Uterus (tissue), 2 donors: ENCODE results near the gene FATE1.

Experiments
- POLR2A ChIP-seq, 2 donors: fragments of 450-650 bp; IDR thresholded peaks; one replicate each; pipeline ENCODE4 v1.6.1; 2016; ENCODE audit warnings: antibody characterized with exemption in 2 of 2, mild to moderate bottlenecking in 1 of 2, moderate library complexity in 1 of 2
- TF ChIP-seq, protein P1 (sequence below), 4 experiments: fragments of 200-600 bp in 2 of 4; fragments of 450-650 bp in 2 of 4; sonication (generic) in 2 of 4; IDR thresholded peaks; one replicate each; pipeline ENCODE4 v1.5.1; 2016 to 2019; ENCODE audit warnings: antibody characterized with exemption in 4 of 4, mild to moderate bottlenecking in 2 of 4, moderate library complexity in 1 of 4

DNA sequence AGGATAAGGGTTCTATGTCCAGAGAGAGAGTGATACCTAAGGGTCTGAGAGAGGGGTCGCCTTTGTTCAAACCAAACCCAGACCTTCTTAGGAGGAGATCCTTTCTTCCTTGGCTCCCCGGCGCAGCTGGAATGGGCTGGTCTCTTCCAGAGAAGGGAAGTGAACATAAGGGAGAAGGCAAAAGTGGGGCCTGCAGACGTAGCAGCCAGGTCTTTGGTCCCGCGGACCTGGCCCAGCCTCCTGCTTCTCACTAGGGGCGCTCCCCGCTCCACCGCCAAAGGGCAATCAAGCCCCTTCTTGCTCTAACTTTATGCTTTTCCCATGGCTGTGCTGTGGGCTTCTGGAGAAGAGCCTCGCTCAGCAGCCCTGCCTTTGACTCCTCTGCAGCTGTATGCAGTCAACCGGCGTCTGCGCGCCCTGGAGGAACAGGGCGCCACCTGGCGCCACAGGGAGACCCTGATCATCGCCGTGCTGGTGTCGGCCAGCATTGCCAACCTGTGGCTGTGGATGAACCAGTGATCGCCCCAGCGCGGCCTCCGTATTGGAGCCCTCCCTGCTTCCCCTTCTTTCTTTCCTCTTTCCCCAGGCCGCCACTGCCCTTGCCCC is 6.5 kb downstream of the FATE1 start:
- TF ChIP-seq, protein P1, sequence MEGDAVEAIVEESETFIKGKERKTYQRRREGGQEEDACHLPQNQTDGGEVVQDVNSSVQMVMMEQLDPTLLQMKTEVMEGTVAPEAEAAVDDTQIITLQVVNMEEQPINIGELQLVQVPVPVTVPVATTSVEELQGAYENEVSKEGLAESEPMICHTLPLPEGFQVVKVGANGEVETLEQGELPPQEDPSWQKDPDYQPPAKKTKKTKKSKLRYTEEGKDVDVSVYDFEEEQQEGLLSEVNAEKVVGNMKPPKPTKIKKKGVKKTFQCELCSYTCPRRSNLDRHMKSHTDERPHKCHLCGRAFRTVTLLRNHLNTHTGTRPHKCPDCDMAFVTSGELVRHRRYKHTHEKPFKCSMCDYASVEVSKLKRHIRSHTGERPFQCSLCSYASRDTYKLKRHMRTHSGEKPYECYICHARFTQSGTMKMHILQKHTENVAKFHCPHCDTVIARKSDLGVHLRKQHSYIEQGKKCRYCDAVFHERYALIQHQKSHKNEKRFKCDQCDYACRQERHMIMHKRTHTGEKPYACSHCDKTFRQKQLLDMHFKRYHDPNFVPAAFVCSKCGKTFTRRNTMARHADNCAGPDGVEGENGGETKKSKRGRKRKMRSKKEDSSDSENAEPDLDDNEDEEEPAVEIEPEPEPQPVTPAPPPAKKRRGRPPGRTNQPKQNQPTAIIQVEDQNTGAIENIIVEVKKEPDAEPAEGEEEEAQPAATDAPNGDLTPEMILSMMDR (IDR thresholded peaks at IDR 0.05): no peak
- no peak for TF ChIP-seq POLR2A (IDR thresholded peaks at IDR 0.05)
